H1 (cell line): ENCODE measurements around the gene MMP24. TPM values are rescaled to one million over a fixed set of nuclear protein-coding genes. Genes with fewer than 3 reads are reported as not detected.

Experiments used
- BCL11A ChIP-seq, 2 experiments: IDR thresholded peaks; one replicate each; pipeline ENCODE4 v1.6.1; 2011; ENCODE audit warnings: low read depth in 2 of 2, low read length in 2 of 2, mild to moderate bottlenecking in 2 of 2
- CREB1 ChIP-seq: IDR thresholded peaks from 2 replicates; pipeline ENCODE4 v1.6.1; 2012; ENCODE audit warnings: inconsistent platforms
- TCF12 ChIP-seq: IDR thresholded peaks from 2 replicates; pipeline ENCODE4 v1.6.1; 2011; ENCODE audit warnings: low read depth, mild to moderate bottlenecking, low read length
- polyA plus RNA-seq, 7 experiments: library from polyadenylated mRNA; depleted of rRNA in 3 of 7; stranded (reverse) in 5 of 7; unstranded in 2 of 7; fragments of >200 nt in 5 of 7; fragments of 200-250 nt in 2 of 7; gene quantifications; 1 replicate in 5 of 7; 2 replicates in 1 of 7; 4 replicates in 1 of 7; pipeline versions ENCODE4 v1.2.1 to v1.2.3, GENCODE V29; 2011 to 2013; ENCODE audit warnings: missing spikeins in 2 of 7, mixed read lengths in 2 of 7
- total RNA-seq: library from RNA; stranded (reverse); fragmentation: NEBNext Ultra II Directional; extraction: Animal tissue kit (Norgen Biotek cat#: 25700); gene quantifications from 2 replicates; pipeline ENCODE4 v1.2.1, GENCODE V29; 2021
- TF ChIP-seq, protein P1 (sequence below): fragments of 300-600 bp; sonication (generic); IDR thresholded peaks from 2 replicates; pipeline ENCODE4 v1.7.1; 2012; ENCODE audit warnings: low read length, moderate library complexity, mild to moderate bottlenecking, inconsistent platforms; ENCODE audit not compliant: insufficient replicate concordance

MMP24 gene
- total and polyA plus RNA-seq, 2 of the 8 experiments (the other 6 are each of a cell fraction or from before 2014, with no cell fraction given): 18.8 to 21.4 TPM

DNA sequence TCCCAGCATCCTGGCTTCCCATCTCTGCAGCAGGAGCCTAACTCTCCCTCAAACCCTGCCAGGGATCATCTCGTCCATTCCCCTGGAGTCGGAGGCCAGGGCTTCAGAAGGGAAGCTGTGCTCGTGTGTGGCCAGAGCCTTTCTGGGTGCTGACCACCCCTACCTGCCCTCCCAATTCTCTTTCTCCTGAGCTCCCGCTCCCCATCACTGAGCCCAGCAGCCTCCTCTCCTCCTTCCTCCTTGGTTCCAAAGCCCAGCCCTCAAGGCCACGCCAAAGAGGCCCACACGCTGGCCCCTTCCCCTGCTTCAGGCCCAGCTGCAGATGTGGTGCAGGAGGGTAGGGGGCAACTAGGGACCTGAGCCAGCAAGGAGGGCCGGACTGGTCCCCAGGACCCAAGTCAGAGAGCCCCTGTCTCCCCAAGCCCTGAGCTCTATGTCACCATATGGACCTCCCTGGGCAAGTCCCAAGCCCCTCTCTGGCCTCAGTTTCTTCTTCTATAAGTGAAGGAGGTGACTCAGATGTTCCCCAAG is 64.5 kb downstream of the MMP24 start (continued):
- TF ChIP-seq, protein P1, sequence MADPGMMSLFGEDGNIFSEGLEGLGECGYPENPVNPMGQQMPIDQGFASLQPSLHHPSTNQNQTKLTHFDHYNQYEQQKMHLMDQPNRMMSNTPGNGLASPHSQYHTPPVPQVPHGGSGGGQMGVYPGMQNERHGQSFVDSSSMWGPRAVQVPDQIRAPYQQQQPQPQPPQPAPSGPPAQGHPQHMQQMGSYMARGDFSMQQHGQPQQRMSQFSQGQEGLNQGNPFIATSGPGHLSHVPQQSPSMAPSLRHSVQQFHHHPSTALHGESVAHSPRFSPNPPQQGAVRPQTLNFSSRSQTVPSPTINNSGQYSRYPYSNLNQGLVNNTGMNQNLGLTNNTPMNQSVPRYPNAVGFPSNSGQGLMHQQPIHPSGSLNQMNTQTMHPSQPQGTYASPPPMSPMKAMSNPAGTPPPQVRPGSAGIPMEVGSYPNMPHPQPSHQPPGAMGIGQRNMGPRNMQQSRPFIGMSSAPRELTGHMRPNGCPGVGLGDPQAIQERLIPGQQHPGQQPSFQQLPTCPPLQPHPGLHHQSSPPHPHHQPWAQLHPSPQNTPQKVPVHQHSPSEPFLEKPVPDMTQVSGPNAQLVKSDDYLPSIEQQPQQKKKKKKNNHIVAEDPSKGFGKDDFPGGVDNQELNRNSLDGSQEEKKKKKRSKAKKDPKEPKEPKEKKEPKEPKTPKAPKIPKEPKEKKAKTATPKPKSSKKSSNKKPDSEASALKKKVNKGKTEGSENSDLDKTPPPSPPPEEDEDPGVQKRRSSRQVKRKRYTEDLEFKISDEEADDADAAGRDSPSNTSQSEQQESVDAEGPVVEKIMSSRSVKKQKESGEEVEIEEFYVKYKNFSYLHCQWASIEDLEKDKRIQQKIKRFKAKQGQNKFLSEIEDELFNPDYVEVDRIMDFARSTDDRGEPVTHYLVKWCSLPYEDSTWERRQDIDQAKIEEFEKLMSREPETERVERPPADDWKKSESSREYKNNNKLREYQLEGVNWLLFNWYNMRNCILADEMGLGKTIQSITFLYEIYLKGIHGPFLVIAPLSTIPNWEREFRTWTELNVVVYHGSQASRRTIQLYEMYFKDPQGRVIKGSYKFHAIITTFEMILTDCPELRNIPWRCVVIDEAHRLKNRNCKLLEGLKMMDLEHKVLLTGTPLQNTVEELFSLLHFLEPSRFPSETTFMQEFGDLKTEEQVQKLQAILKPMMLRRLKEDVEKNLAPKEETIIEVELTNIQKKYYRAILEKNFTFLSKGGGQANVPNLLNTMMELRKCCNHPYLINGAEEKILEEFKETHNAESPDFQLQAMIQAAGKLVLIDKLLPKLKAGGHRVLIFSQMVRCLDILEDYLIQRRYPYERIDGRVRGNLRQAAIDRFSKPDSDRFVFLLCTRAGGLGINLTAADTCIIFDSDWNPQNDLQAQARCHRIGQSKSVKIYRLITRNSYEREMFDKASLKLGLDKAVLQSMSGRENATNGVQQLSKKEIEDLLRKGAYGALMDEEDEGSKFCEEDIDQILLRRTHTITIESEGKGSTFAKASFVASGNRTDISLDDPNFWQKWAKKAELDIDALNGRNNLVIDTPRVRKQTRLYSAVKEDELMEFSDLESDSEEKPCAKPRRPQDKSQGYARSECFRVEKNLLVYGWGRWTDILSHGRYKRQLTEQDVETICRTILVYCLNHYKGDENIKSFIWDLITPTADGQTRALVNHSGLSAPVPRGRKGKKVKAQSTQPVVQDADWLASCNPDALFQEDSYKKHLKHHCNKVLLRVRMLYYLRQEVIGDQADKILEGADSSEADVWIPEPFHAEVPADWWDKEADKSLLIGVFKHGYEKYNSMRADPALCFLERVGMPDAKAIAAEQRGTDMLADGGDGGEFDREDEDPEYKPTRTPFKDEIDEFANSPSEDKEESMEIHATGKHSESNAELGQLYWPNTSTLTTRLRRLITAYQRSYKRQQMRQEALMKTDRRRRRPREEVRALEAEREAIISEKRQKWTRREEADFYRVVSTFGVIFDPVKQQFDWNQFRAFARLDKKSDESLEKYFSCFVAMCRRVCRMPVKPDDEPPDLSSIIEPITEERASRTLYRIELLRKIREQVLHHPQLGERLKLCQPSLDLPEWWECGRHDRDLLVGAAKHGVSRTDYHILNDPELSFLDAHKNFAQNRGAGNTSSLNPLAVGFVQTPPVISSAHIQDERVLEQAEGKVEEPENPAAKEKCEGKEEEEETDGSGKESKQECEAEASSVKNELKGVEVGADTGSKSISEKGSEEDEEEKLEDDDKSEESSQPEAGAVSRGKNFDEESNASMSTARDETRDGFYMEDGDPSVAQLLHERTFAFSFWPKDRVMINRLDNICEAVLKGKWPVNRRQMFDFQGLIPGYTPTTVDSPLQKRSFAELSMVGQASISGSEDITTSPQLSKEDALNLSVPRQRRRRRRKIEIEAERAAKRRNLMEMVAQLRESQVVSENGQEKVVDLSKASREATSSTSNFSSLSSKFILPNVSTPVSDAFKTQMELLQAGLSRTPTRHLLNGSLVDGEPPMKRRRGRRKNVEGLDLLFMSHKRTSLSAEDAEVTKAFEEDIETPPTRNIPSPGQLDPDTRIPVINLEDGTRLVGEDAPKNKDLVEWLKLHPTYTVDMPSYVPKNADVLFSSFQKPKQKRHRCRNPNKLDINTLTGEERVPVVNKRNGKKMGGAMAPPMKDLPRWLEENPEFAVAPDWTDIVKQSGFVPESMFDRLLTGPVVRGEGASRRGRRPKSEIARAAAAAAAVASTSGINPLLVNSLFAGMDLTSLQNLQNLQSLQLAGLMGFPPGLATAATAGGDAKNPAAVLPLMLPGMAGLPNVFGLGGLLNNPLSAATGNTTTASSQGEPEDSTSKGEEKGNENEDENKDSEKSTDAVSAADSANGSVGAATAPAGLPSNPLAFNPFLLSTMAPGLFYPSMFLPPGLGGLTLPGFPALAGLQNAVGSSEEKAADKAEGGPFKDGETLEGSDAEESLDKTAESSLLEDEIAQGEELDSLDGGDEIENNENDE: no peak
- TF ChIP-seq TCF12 (no peak), BCL11A (IDR thresholded peaks at IDR 0.05; ENCODE audit: low read depth in 2 of 2, low read length in 2 of 2) (no peak), CREB1 (no peak)
- TF ChIP-seq, all 59 proteins: peak for 0
